Peyer's patch (tissue), 4 donors: ENCODE data around the gene PPM1E.

ENCODE experiments used
- POLR2A ChIP-seq, 2 donors: fragments of 450-650 bp; IDR thresholded peaks; one replicate each; pipeline ENCODE4 v1.5.1; 2017; ENCODE audit warnings: antibody characterized with exemption in 2 of 2, mild to moderate bottlenecking in 2 of 2, moderate library complexity in 2 of 2
- TF ChIP-seq, protein P1 (sequence below), 6 experiments: fragments of 450-650 bp in 4 of 6; fragments of 200-600 bp in 2 of 6; sonication (generic) in 1 of 6; IDR thresholded peaks; one replicate each; pipeline ENCODE4 v1.5.1; 2017 to 2019; ENCODE audit warnings: antibody characterized with exemption in 6 of 6, mild to moderate bottlenecking in 3 of 6, moderate library complexity in 1 of 6

DNA sequence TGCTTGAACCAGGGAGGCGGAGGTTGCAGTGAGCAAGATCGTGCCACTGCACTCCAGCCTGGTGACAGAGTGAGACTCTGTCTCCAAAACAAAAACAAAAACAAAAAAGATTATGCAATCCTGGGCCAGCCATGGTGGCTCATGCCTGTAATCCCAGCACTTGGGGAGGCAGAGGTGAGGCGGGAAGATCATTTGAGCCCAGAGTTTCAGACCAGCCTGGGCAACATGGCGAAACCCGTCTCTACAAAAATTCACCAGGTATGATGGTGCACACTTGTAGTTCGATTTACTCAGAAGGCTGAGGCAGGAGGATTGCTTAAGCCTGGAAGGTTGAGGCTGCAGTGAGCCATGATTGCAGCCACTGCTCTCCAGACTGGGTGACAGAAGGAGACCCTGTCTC, 109.6 kb downstream of the PPM1E start:
- TF ChIP-seq, protein P1, sequence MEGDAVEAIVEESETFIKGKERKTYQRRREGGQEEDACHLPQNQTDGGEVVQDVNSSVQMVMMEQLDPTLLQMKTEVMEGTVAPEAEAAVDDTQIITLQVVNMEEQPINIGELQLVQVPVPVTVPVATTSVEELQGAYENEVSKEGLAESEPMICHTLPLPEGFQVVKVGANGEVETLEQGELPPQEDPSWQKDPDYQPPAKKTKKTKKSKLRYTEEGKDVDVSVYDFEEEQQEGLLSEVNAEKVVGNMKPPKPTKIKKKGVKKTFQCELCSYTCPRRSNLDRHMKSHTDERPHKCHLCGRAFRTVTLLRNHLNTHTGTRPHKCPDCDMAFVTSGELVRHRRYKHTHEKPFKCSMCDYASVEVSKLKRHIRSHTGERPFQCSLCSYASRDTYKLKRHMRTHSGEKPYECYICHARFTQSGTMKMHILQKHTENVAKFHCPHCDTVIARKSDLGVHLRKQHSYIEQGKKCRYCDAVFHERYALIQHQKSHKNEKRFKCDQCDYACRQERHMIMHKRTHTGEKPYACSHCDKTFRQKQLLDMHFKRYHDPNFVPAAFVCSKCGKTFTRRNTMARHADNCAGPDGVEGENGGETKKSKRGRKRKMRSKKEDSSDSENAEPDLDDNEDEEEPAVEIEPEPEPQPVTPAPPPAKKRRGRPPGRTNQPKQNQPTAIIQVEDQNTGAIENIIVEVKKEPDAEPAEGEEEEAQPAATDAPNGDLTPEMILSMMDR (IDR thresholded peaks at IDR 0.05), result no peak
- no peak for TF ChIP-seq POLR2A (IDR thresholded peaks at IDR 0.05)
